HTR-8/SVneo (cell line): ENCODE results near the gene MT1F.
A peak's percentile ranks its signal among the peaks of the same experiment; 100 is the strongest.

Experiments used
- DNase-seq: peaks from one replicate; pipeline ENCODE4 v3.0.0; 2011; ENCODE audit warnings: low spot score, mixed read lengths; ENCODE audit not compliant: insufficient read length
- FAIRE-seq: peaks from 2 replicates; lab custom pipeline; 2011; peaks lifted over from hg19 to GRCh38; lab: Jason Lieb, UNC

MT1F gene

GRCh38 chr16:56689171-56689570, 31.4 kb downstream of the MT1F start:
- DNase-seq (no peak), FAIRE-seq (no peak)

GRCh38 chr16:56690420-56691122, 32.8 kb downstream of the MT1F start:
- FAIRE-seq: no peak
- DNase-seq: no peak

GRCh38 chr16:56691885-56692284, 34.1 kb downstream of the MT1F start:
- FAIRE-seq (peak; percentile 96), DNase-seq (peak; percentile 89)

GRCh38 chr16:56695246-56695645, 37.5 kb downstream of the MT1F start:
- DNase-seq (no peak), FAIRE-seq (no peak)

GRCh38 chr16:56697456-56698155, 39.8 kb downstream of the MT1F start:
- peak; percentile 84 for FAIRE-seq
- no peak for DNase-seq

- no peak for FAIRE-seq
- DNase-seq: no peak
Measured at GRCh38 chr16:56700195-56700594, 42.4 kb downstream of the MT1F start.

- no peak for DNase-seq
- FAIRE-seq: no peak
Measured at GRCh38 chr16:56700631-56701030, 42.9 kb downstream of the MT1F start.

- peak; percentile 42 for FAIRE-seq
Measured at GRCh38 chr16:56701534-56701933, 43.8 kb downstream of the MT1F start.

GRCh38 chr16:56702836-56703235, 45.1 kb downstream of the MT1F start:
- FAIRE-seq (no peak), DNase-seq (no peak)

More at GRCh38 chr16:56701534-56701933, 43.8 kb downstream of the MT1F start:
- DNase-seq: no peak
